ENCODE measurements around the gene MYBPC1. TPM values are rescaled to one million over a fixed set of nuclear protein-coding genes. Genes with fewer than 3 reads are reported as not detected.

MYBPC1 gene
- total RNA-seq, 1 experiment from 2014 or later = not detected

GRCh38 chr12:101616027-101616494 is 21.3 kb downstream of the MYBPC1 start:
- Histone ChIP-seq H3K27me3 (replicated peaks) (no peaks in the 10 kb centered on the region), H3K4me3 (no peak overlapping the region), H3K36me3 (no peaks in the 10 kb centered on the region), H3K27ac (no peak overlapping the region), H3K4me1 (replicated peaks) (no peaks in the 10 kb centered on the region), H3K9me3 (replicated peaks) (no peaks in the 10 kb centered on the region)
- DNase-seq (ENCODE audit: low read depth in 1 of 2, low spot score in 2 of 2) = no peak

GRCh38 chr12:101619026-101619786 is 24.4 kb downstream of the MYBPC1 start:
- Histone ChIP-seq H3K9me3 (replicated peaks) (no peaks in the 10 kb centered on the region), H3K27ac (no peak overlapping the region), H3K27me3 (replicated peaks) (no peaks in the 10 kb centered on the region), H3K4me1 (replicated peaks) (no peaks in the 10 kb centered on the region), H3K36me3 (no peaks in the 10 kb centered on the region), H3K4me3 (no peak overlapping the region)
- no peak for DNase-seq (ENCODE audit: low read depth in 1 of 2, low spot score in 2 of 2)

- H3K4me3 ChIP-seq = no peak overlapping the region
- no peaks in the 10 kb centered on the region for H3K9me3 ChIP-seq (replicated peaks)
These were observed 25.3 kb downstream of the MYBPC1 start for GRCh38 chr12:101619858-101620761.

GRCh38 chr12:101620762-101621133 is 26.0 kb downstream of the MYBPC1 start:
- Histone ChIP-seq H3K27ac (no peak overlapping the region), H3K9me3 (replicated peaks) (no peaks in the 10 kb centered on the region), H3K4me1 (replicated peaks) (no peaks in the 10 kb centered on the region), H3K4me3 (no peak overlapping the region), H3K27me3 (replicated peaks) (no peaks in the 10 kb centered on the region), H3K36me3 (no peaks in the 10 kb centered on the region)
- no peak for DNase-seq (ENCODE audit: low read depth in 1 of 2, low spot score in 2 of 2)

More at GRCh38 chr12:101619858-101620761, 25.3 kb downstream of the MYBPC1 start:
- H3K4me1 ChIP-seq (replicated peaks) = no peaks in the 10 kb centered on the region
- H3K27ac ChIP-seq = no peak overlapping the region
- no peaks in the 10 kb centered on the region for H3K27me3 ChIP-seq (replicated peaks)
- no peak for DNase-seq (ENCODE audit: low read depth in 1 of 2, low spot score in 2 of 2)
- no peaks in the 10 kb centered on the region for H3K36me3 ChIP-seq

- Histone ChIP-seq H3K27ac (no peak overlapping the region), H3K36me3 (no peaks in the 10 kb centered on the region), H3K27me3 (replicated peaks) (no peaks in the 10 kb centered on the region), H3K4me3 (no peak overlapping the region), H3K4me1 (replicated peaks) (no peaks in the 10 kb centered on the region), H3K9me3 (replicated peaks) (no peaks in the 10 kb centered on the region)
- no peak for DNase-seq (ENCODE audit: low read depth in 1 of 2, low spot score in 2 of 2)
These were observed 33.9 kb downstream of the MYBPC1 start for GRCh38 chr12:101628676-101629075.

GRCh38 chr12:101634724-101635123 is 40.0 kb downstream of the MYBPC1 start:
- Histone ChIP-seq H3K9me3 (replicated peaks) (no peaks in the 10 kb centered on the region), H3K4me3 (no peak overlapping the region), H3K27me3 (replicated peaks) (no peaks in the 10 kb centered on the region), H3K36me3 (no peaks in the 10 kb centered on the region), H3K4me1 (replicated peaks) (no peaks in the 10 kb centered on the region), H3K27ac (no peak overlapping the region)
- no peak for DNase-seq (ENCODE audit: low read depth in 1 of 2, low spot score in 2 of 2)

- H3K4me3 ChIP-seq = no peak overlapping the region
- no peak overlapping the region for H3K27ac ChIP-seq
- no peak for DNase-seq (ENCODE audit: low read depth in 1 of 2, low spot score in 2 of 2)
- no peaks in the 10 kb centered on the region for H3K27me3 ChIP-seq (replicated peaks)
- no peaks in the 10 kb centered on the region for H3K36me3 ChIP-seq
- no peaks in the 10 kb centered on the region for H3K4me1 ChIP-seq (replicated peaks)
- no peaks in the 10 kb centered on the region for H3K9me3 ChIP-seq (replicated peaks)
These were observed 43.2 kb downstream of the MYBPC1 start for GRCh38 chr12:101637936-101638335.

GRCh38 chr12:101642115-101643067 is 47.6 kb downstream of the MYBPC1 start:
- no peaks in the 10 kb centered on the region for H3K9me3 ChIP-seq (replicated peaks)
- no peaks in the 10 kb centered on the region for H3K36me3 ChIP-seq
- DNase-seq (ENCODE audit: low read depth in 1 of 2, low spot score in 2 of 2) = no peak
- H3K27ac ChIP-seq = no peak overlapping the region
- no peak overlapping the region for H3K4me3 ChIP-seq
- H3K27me3 ChIP-seq (replicated peaks) = no peaks in the 10 kb centered on the region
- no peaks in the 10 kb centered on the region for H3K4me1 ChIP-seq (replicated peaks)

- Histone ChIP-seq H3K27me3 (replicated peaks) (no peaks in the 10 kb centered on the region), H3K4me1 (replicated peaks) (no peaks in the 10 kb centered on the region), H3K4me3 (no peak overlapping the region), H3K36me3 (no peaks in the 10 kb centered on the region), H3K9me3 (replicated peaks) (no peaks in the 10 kb centered on the region), H3K27ac (no peak overlapping the region)
- DNase-seq (ENCODE audit: low read depth in 1 of 2, low spot score in 2 of 2) = no peak
These were observed 52.9 kb downstream of the MYBPC1 start for GRCh38 chr12:101647711-101648110.

GRCh38 chr12:101648195-101648594 is 53.4 kb downstream of the MYBPC1 start:
- H3K27ac ChIP-seq = no peak overlapping the region
- DNase-seq (ENCODE audit: low read depth in 1 of 2, low spot score in 2 of 2) = no peak
- no peaks in the 10 kb centered on the region for H3K27me3 ChIP-seq (replicated peaks)
- H3K36me3 ChIP-seq = no peaks in the 10 kb centered on the region
- no peaks in the 10 kb centered on the region for H3K9me3 ChIP-seq (replicated peaks)
- no peak overlapping the region for H3K4me3 ChIP-seq
- no peaks in the 10 kb centered on the region for H3K4me1 ChIP-seq (replicated peaks)

GRCh38 chr12:101650346-101651117 is 55.8 kb downstream of the MYBPC1 start:
- no peak overlapping the region for H3K4me3 ChIP-seq
- H3K27me3 ChIP-seq (replicated peaks) = no peaks in the 10 kb centered on the region
- H3K36me3 ChIP-seq = no peaks in the 10 kb centered on the region
- no peaks in the 10 kb centered on the region for H3K9me3 ChIP-seq (replicated peaks)
- H3K27ac ChIP-seq = no peak overlapping the region
- no peak for DNase-seq (ENCODE audit: low read depth in 1 of 2, low spot score in 2 of 2)
- no peaks in the 10 kb centered on the region for H3K4me1 ChIP-seq (replicated peaks)

GRCh38 chr12:101653030-101653429 is 58.3 kb downstream of the MYBPC1 start:
- no peaks in the 10 kb centered on the region for H3K9me3 ChIP-seq (replicated peaks)
- no peak overlapping the region for H3K27ac ChIP-seq
- no peaks in the 10 kb centered on the region for H3K36me3 ChIP-seq
- H3K4me3 ChIP-seq = no peak overlapping the region
- H3K4me1 ChIP-seq (replicated peaks) = no peaks in the 10 kb centered on the region
- no peak for DNase-seq (ENCODE audit: low read depth in 1 of 2, low spot score in 2 of 2)
- H3K27me3 ChIP-seq (replicated peaks) = no peaks in the 10 kb centered on the region

- H3K27me3 ChIP-seq (replicated peaks) = no peaks in the 10 kb centered on the region
- DNase-seq (ENCODE audit: low read depth in 1 of 2, low spot score in 2 of 2) = no peak
- H3K4me1 ChIP-seq (replicated peaks) = no peaks in the 10 kb centered on the region
- no peak overlapping the region for H3K27ac ChIP-seq
- H3K9me3 ChIP-seq (replicated peaks) = no peaks in the 10 kb centered on the region
- H3K4me3 ChIP-seq = no peak overlapping the region
- no peaks in the 10 kb centered on the region for H3K36me3 ChIP-seq
These were observed 58.7 kb downstream of the MYBPC1 start for GRCh38 chr12:101653503-101653902.
